Activated T-helper 9 cell treated with anti-CD3 and anti-CD28 coated beads, Interleukin-2, amount 50 U/mL, for 16 hours (primary cell): Measurements from ENCODE around the gene ZMYND11.
A peak's percentile ranks its signal among the peaks of the same experiment; 100 is the strongest.
"Not testable (repeated sequence)": the region's sequence is repeated elsewhere in the genome, so short reads cannot be mapped to it uniquely, and the experiment has no call there.

Experiments
- DNase-seq: peaks from one replicate; pipeline ENCODE4 v3.0.0-alpha.2; 2020; ENCODE audit warnings: low read depth

The ZMYND11 gene

DNA sequence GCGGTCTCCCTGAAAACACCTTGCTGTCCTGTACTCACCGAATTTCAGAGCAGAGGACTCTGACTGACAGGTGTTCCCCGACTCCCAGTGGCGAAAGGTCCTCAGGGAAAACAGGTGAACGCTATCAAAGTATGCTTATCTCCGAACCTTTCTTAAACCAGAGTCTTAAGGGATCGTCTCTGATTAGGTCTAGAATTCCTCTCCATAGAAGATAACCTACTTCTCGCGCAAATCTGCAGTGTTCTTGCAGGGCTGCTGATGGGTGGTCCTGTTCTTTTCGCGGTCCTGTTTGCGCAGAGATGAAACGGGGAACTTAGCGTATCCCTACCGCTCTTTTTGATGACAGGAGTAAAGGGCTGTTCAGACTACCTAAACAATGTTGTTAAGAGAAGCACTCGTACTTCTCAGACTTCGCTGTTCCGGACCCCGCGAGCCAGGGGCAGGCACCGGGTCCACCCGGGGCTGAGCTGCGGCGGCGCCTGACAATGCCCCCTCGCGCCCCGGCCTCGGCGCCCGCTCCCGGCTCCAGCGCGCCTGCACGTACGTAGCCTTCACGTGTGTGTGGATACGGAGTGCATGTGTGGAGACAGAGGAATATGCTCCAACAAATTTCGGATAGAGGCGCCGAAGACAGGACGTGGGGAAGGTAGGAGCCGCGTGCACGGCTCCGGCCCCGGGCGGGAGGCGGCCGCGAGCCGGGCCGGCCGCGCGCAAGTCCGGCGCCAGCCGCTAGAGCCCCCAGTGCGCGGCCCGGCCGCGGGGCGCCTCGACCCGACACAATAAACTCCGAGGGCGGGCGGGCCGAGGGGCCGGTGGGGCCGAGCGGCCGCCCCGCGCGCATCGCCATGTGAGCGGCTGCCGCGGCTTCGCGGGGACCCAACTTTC, 766 bp upstream of the ZMYND11 start:
- DNase-seq: peak; percentile 18

- DNase-seq: peak; percentile 41
These were observed 578 bp downstream of the ZMYND11 start for GRCh38 chr10:135601-136464.

DNA sequence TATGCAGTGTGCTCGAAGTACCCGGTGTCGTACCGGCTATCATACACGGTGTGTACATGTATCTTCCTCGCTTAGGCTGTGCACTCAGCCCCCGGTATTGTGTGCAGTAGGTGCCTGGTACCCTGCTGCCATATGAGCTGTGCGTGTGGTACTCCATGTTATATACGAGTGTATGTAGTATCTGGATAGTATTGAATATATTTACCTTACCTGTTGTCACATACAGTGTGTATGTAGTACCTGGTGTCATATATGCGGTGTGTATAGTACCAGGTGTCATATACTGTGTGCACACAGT, 1.2 kb downstream of the ZMYND11 start:
- no peak for DNase-seq

DNA sequence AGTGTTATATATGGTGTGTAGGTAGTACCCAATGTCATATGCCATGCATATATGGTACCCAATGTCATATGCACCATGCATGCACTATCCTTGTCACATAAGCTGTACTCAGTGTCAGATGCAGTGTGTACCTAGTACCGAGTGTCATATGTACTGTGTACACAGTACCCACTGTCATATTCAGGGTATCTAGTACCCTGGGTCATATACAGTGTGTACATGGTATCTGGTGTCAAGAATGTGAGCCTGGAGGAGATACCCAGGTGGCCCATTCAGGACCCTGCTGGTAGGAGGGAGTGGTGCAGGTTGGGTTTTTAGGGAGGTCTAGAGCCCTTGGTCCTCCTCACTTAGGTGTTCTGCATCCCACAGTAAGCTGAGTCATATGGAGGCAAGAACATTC, 1.8 kb downstream of the ZMYND11 start:
- DNase-seq: peak; percentile 8

GRCh38 chr10:137606-138005, 2.4 kb downstream of the ZMYND11 start:
- no peak for DNase-seq

- no peak for DNase-seq
These were observed 7.1 kb downstream of the ZMYND11 start for GRCh38 chr10:142371-142770.

DNA sequence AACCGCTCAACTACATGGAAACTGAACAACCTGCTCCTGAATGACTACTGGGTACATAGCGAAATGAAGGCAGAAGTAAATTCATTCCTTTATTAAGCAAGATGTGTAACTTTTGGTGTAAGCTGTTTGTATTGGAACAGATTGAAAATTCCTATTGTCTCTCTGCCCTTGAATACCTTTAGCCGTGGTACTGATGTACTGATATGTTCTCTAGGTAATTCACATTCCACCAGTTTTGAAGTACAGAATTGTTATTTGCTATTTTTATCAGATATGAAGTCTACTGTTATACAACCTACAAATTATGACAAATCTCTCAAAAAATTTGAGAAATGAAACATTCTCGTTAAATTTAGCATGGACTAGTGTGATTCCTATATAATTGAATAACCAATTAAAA, 17.7 kb downstream of the ZMYND11 start:
- DNase-seq: no peak

GRCh38 chr10:154348-154747, 19.1 kb downstream of the ZMYND11 start:
- no peak for DNase-seq

- DNase-seq: no peak
These were observed 32.1 kb downstream of the ZMYND11 start for GRCh38 chr10:167383-167782.

DNA sequence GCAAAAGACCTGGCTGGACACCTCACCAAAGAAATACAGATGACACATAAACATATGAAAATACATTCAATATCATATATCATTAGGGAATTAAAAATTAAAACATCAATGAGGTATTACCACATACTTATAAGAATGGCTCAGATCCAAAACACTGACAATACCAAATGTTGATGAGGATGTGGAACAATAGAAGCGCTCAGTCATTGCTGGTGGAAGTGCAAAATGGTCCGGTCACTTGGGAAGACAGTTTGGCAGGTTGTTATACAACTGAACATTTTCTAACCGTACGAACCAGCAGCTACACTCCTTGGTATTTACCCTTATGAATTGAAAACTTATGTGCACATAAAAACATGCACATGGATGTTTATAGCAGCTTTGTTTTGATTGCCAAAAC, 38.5 kb downstream of the ZMYND11 start:
- DNase-seq: no peak

GRCh38 chr10:176677-177076, 41.4 kb downstream of the ZMYND11 start:
- DNase-seq: no peak

- no peak for DNase-seq
These were observed 43.0 kb downstream of the ZMYND11 start for GRCh38 chr10:178208-178607.

GRCh38 chr10:178723-179122, 43.5 kb downstream of the ZMYND11 start:
- DNase-seq: no peak

- no peak for DNase-seq
These were observed 47.4 kb downstream of the ZMYND11 start for GRCh38 chr10:182441-183201.

DNA sequence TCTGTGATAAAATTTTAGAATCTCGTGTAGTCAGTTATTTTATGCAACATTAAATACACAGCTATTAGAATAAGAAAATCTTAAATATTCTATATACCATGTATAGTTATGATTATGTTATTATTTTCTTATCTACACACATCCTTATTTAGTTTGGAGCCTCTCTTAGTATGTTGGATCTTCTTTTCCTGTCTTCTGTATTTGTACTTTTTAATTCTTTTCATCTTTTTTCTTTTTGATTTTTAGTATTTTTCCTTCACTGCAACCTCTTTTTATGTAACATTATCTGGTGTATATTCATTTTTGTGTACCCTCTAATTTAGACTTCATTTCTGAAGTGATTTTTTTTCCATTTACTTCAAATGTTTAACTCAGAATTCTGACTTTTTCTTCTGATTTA, 48.9 kb downstream of the ZMYND11 start:
- DNase-seq: no peak

DNA sequence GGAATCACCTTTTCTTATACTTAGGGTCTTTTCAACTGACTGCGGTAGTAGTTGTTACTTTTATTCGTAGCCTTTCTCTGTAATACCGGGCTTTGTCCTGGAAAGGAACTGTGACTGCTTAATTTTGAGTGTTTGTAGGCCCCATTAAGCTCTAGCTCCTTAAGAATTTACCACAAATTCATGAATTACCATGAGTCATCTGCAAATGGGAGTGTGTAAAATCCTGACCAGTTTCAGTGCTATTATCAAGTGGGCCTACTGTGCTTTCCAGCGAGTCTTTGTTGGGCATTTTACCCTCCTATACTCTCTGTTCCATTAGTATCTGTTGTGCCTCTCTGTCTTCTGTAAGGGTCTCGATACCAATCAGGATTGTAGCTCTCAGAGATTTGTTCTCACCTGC, 49.7 kb downstream of the ZMYND11 start:
- DNase-seq: no peak

DNA sequence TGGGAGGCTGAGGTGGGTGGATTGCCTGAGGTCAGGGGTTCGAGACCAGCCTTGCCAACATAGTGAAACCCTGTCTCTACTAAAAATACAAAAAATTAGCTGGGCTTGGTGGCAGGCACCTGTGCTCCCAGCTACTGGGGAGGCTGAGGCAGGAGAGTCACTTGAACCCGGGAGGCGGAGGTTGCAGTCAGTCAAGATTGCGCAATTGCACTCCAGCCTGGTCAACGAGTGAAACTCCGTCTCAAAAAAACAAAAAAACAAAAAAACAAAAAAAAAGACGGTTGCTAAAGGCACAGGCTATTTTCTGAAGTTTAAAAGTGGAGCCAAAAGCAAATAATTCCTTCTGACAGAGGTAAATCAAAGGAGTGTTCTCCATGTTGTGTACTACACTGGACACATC, 50.3 kb downstream of the ZMYND11 start:
- not testable (repeated sequence) for DNase-seq

DNA sequence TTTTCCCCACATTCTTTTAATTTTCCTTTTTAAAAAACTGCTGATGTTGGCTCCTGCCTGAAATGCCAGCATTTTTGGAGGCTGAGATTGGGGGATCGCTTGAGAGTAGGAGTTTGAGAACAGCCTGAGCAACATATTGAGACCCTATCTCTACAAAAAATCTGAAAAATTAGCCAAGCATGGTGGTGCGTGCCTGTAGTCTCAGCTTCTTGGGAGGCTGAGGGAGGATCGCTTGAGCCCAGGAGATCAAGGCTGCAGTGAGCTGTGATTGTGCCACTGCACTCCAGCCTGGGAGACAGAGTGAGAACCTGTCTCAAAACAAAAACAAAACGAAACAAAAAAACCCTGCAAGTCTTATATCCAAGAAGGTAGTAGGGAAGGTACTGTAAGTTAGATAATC, 51.7 kb downstream of the ZMYND11 start:
- no peak for DNase-seq

GRCh38 chr10:188546-188945, 53.3 kb downstream of the ZMYND11 start:
- no peak for DNase-seq

DNA sequence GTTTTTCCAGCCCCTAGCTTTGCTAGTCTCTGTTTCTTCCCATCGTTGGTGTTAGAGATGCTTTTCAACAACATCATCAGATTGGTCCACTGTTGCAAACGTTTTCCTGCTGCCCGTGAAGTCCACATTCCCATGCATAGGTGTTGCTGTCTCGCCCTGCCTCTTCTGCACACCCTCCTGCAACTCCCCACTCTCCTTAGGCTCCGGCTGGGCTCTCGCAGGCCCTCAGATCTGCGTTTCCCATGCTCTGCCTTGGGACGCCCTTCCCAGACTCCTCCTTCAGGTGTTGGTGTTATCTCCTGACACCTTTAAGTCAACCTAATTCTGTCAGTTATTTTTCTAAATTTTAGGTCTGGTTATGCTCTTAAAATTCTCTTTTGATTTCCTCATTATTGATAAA, 55.0 kb downstream of the ZMYND11 start:
- DNase-seq: no peak

DNA sequence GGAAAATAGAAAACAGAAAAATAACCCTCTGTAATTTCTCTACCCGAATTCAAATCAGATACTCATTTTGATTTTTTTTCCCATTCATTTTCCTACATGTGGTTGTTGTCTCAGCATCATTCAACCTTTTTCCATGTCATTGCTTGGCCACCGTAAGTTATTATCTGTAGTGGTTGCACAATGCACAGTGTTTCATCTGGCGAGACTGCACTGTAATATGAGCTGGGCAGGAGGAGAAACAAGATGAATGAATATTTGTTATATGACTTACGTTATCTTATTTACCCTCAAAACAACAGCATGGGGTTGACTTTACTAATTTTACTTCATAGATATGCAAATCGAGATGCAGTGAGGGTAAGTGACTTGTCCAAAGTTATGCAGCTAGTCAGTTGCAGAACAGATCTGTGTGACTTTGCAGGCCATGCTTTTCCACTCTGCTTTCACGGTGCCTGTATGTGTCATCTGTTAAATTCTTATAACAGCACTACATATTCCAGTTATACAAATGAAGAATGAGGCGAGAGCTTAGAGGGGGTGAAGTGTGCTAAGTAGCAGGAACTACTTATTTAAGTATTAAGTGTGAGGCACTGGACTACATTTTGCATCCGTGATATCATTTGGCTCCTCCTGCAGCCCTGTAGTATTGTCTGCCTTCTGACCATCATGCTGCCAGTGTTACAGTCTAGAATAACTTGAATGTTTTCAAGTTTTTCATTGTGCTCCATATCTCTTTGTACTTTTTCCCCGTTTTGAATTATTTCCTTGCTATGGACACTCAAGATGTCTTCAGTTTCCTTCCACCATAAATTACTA, 56.7 kb downstream of the ZMYND11 start:
- no peak for DNase-seq

DNA sequence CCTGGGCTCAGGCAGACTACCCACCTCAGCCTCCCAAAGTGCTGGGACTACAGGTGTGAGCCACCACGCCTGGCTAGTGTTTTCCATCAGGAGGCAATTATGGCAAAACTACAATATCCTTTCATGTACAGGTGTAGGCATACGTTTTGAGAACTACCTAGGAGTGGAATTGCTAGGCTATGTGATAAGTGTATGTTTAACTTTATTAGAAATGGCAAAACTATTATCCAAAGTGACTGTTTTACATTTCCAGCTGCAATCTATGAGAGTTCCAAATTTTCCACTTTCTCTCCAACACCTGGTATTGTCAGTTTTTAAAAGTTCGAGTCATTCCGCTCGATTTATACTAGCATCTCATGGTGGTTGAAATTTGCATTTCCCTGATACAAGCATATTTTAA, 59.0 kb downstream of the ZMYND11 start:
- no peak for DNase-seq
